ENCODE data around the gene FMN1.

FMN1 gene

DNA sequence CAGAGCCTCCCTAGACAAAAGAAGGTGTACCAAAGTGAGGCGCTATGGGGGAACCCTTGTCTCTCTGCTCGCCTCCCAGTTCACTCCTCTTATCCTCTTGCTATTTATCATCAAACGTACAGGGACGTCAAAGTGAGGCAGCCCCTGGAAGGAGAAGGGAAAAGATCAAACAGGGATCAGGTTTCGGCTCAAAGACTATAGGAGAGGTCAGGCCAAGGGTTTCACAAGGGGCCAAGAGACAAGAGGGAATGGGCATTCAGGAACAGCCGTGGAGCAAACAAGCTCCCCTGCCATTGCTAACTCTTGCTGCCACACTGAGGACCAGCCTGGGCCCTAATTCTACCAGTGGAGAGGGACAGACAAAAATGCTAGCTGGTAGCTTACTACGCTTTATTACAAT, 308.1 kb downstream of the FMN1 start:
- Histone ChIP-seq H3K9me3 (ENCODE audit: control insufficient read depth, insufficient read depth, low read depth, low read length) (no peaks in the 10 kb centered on the region), H3K4me3 (ENCODE audit: low read depth, low read length) (no peak overlapping the region), H3K4me1 (ENCODE audit: control insufficient read depth, insufficient read depth, low read length) (peaks cover 17% of the 10 kb centered on the region), H3K27ac (ENCODE audit: low read depth, low read length) (no peak overlapping the region), H3K9ac (ENCODE audit: low read length) (no peak overlapping the region), H3K36me3 (ENCODE audit: control insufficient read depth, insufficient read depth, low read length) (no peaks in the 10 kb centered on the region), H3K27me3 (ENCODE audit: control insufficient read depth, insufficient read depth, low read length) (no peaks in the 10 kb centered on the region)

DNA sequence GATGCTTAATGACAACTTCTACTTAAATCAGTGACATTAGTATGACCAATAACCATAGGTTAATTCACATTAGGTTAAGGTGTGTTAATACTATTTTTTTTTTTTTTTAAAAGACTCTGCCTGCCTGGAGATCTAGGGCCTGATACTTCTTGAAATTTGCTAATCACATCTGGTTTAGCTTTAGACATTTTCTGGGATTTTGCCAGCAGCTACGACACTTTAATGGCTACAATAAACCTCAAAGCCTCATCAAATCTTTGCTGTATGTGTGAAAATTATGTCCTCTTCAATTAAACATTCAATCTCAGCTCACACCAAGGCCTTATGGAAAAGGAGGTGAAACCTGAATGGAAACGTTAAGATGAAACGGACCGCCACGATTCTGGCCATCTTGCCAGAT, 308.8 kb downstream of the FMN1 start:
- Histone ChIP-seq H3K36me3 (ENCODE audit: control insufficient read depth, insufficient read depth, low read length) (no peaks in the 10 kb centered on the region), H3K27me3 (ENCODE audit: control insufficient read depth, insufficient read depth, low read length) (no peaks in the 10 kb centered on the region), H3K9me3 (ENCODE audit: control insufficient read depth, insufficient read depth, low read depth, low read length) (no peaks in the 10 kb centered on the region), H3K4me3 (ENCODE audit: low read depth, low read length) (no peak overlapping the region), H3K9ac (ENCODE audit: low read length) (no peak overlapping the region), H3K4me1 (ENCODE audit: control insufficient read depth, insufficient read depth, low read length) (peaks cover 17% of the 10 kb centered on the region), H3K27ac (ENCODE audit: low read depth, low read length) (no peak overlapping the region)

DNA sequence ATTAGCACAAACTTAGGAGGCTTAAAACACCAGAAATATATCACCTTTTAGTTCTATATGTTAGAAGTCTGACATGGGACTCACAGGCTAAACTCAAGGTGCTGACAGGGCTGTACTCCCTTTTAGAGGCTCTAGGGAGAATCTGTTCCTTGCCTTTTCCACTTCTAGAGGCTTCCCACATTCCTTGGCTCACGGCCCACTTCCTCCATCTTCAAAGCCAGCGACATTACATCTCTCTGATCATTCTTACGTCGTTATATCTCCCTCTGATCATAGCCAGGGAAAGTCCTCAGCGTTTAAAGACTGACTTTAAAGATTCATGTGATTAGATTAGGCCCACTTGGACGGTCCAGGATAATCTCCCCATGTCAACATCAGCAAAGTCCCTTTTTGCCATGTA, 310.4 kb downstream of the FMN1 start:
- no peaks in the 10 kb centered on the region for H3K9me3 ChIP-seq (ENCODE audit: control insufficient read depth, insufficient read depth, low read depth, low read length)
- no peak overlapping the region for H3K4me3 ChIP-seq (ENCODE audit: low read depth, low read length)
- H3K4me1 ChIP-seq (ENCODE audit: control insufficient read depth, insufficient read depth, low read length): peaks cover 17% of the 10 kb centered on the region
- no peak overlapping the region for H3K27ac ChIP-seq (ENCODE audit: low read depth, low read length)
- no peak overlapping the region for H3K9ac ChIP-seq (ENCODE audit: low read length)
- no peaks in the 10 kb centered on the region for H3K36me3 ChIP-seq (ENCODE audit: control insufficient read depth, insufficient read depth, low read length)
- no peaks in the 10 kb centered on the region for H3K27me3 ChIP-seq (ENCODE audit: control insufficient read depth, insufficient read depth, low read length)

DNA sequence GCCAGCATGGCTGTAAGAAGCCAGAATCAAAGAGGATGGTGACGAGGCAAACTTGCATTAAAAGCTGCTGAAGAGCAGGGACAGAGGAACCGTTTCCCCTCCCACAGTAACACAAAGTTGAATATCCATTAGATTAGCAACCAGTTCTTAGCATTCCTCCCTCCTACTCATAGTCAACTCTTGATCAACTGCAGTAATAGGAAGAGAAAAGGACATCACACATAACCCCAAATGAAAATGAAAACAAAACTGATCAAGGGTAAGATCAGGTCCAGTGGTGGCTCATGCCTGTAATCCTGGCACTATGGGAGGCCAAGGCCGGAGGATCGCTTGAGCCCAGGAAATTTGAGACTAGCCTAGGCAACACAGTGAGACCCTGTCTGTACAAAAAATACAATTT, 311.6 kb downstream of the FMN1 start:
- Histone ChIP-seq H3K4me3 (ENCODE audit: low read depth, low read length) (no peak overlapping the region), H3K4me1 (ENCODE audit: control insufficient read depth, insufficient read depth, low read length) (peaks cover 17% of the 10 kb centered on the region), H3K27me3 (ENCODE audit: control insufficient read depth, insufficient read depth, low read length) (no peaks in the 10 kb centered on the region), H3K36me3 (ENCODE audit: control insufficient read depth, insufficient read depth, low read length) (no peaks in the 10 kb centered on the region), H3K9ac (ENCODE audit: low read length) (no peak overlapping the region), H3K9me3 (ENCODE audit: control insufficient read depth, insufficient read depth, low read depth, low read length) (no peaks in the 10 kb centered on the region), H3K27ac (ENCODE audit: low read depth, low read length) (no peak overlapping the region)

DNA sequence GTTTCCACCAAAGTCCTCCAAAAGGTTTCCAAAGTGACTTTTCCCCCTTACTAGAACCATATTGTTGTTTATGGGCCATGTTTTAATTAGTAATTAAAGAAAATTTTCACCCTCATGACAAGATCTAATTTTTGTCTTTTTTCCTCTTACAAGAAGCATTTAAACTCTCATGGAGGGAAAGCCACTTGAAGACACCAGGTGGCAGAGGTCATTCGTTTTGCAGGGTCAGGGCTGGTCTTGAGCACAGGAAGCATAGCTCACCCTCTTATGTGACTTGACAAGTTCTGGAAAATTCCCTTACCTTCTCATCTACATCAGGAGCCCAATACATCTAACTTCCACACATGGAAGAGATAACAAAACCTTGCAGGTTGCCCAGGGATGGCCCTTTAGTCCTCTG, 313.0 kb downstream of the FMN1 start:
- no peak overlapping the region for H3K9ac ChIP-seq (ENCODE audit: low read length)
- H3K4me3 ChIP-seq (ENCODE audit: low read depth, low read length): no peak overlapping the region
- peaks cover 14% of the 10 kb centered on the region for H3K4me1 ChIP-seq (ENCODE audit: control insufficient read depth, insufficient read depth, low read length)
- H3K27ac ChIP-seq (ENCODE audit: low read depth, low read length): no peak overlapping the region
- no peaks in the 10 kb centered on the region for H3K9me3 ChIP-seq (ENCODE audit: control insufficient read depth, insufficient read depth, low read depth, low read length)
- H3K27me3 ChIP-seq (ENCODE audit: control insufficient read depth, insufficient read depth, low read length): no peaks in the 10 kb centered on the region
- no peaks in the 10 kb centered on the region for H3K36me3 ChIP-seq (ENCODE audit: control insufficient read depth, insufficient read depth, low read length)

DNA sequence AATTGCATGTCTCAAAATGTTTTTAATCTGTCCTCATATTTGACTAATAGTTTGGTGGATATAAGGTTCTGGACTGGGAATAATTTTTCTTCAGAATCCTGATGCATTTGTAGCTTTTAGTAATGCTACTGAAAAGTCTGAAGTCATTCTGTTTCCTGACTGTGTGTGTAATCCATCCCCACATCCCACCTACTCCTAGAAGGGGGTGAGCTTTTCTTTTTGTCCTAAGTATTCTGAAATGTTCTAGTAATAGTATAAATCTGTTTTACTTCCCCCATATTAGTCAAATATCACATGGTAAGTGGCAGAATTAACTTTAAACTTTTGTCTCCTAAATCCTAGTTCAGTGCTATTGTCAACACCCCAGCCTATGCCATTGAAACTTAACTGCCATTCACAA, 313.9 kb downstream of the FMN1 start:
- Histone ChIP-seq H3K4me1 (ENCODE audit: control insufficient read depth, insufficient read depth, low read length) (peaks cover 7% of the 10 kb centered on the region; the same call in 1 of the 2 replicates), H3K36me3 (ENCODE audit: control insufficient read depth, insufficient read depth, low read length) (no peaks in the 10 kb centered on the region), H3K27me3 (ENCODE audit: control insufficient read depth, insufficient read depth, low read length) (no peaks in the 10 kb centered on the region), H3K9me3 (ENCODE audit: control insufficient read depth, insufficient read depth, low read depth, low read length) (no peaks in the 10 kb centered on the region), H3K4me3 (ENCODE audit: low read depth, low read length) (no peak overlapping the region), H3K27ac (ENCODE audit: low read depth, low read length) (no peak overlapping the region), H3K9ac (ENCODE audit: low read length) (no peak overlapping the region)

DNA sequence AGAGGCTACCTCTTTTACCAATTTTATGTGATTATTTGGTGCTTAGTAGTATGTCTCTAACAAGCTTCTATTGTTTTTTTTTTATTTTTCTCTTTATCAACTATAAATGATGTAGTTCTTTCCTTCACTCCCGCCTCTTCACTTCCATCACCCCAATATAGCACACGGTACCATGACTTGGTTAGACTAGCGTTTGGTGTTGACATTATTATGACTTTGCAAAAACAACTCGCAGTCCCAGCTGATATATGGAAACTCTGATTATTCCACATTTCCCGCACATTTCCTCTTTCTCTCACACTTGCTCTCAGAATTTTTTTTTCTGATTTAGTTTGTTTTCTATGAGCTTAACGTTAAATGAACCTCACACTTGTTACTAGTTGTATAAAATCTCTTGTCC, 314.5 kb downstream of the FMN1 start:
- Histone ChIP-seq H3K9me3 (ENCODE audit: control insufficient read depth, insufficient read depth, low read depth, low read length) (no peaks in the 10 kb centered on the region), H3K9ac (ENCODE audit: low read length) (no peak overlapping the region), H3K27ac (ENCODE audit: low read depth, low read length) (no peak overlapping the region), H3K4me3 (ENCODE audit: low read depth, low read length) (no peak overlapping the region), H3K36me3 (ENCODE audit: control insufficient read depth, insufficient read depth, low read length) (no peaks in the 10 kb centered on the region), H3K4me1 (ENCODE audit: control insufficient read depth, insufficient read depth, low read length) (peaks cover 7% of the 10 kb centered on the region; the same call in 1 of the 2 replicates), H3K27me3 (ENCODE audit: control insufficient read depth, insufficient read depth, low read length) (no peaks in the 10 kb centered on the region)

DNA sequence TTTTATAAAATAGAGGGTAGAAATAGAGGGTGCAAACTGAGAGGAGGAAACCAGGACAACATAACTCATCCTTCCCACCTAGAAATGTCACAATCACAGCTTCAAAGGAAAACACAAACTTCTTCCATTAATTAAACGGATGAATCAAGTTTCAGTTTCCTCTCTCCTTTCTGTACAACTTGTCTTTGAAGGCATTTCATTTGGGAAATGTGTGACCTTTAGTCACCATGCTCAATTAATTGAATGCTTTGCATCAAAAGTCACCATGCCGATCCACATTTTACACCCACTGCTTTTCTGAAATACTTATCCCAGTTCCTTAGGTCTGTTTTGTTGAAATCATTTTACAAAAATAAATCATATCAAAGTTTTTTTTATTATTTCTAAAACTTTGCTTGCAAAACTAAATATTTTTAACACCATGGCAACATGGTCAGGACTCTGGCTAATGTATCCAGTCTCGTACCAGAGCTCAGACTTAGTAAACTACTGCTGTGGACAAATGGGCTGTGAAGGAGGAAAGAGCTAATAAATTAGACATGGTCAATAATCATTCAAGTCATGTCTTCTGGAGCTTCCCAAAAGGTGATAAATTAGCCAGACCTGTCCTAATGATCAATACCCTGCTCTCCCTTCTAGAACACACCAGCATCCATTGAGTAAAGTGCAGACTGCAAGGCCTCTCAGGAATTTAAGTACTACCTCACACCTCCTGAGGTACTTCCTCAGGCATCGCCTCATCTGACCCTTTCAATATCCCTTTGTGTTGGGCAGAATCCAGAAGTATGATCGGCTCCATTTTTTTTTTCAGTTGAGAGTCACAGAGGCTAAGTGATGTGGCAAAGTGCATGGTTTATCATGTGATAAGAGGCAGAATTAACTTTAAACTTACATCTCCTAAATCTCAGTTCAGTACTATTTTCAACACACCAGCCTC, 315.4 kb downstream of the FMN1 start:
- Histone ChIP-seq H3K9me3 (ENCODE audit: control insufficient read depth, insufficient read depth, low read depth, low read length) (no peaks in the 10 kb centered on the region), H3K4me3 (ENCODE audit: low read depth, low read length) (no peak overlapping the region), H3K4me1 (ENCODE audit: control insufficient read depth, insufficient read depth, low read length) (peaks cover 7% of the 10 kb centered on the region; the same call in 1 of the 2 replicates), H3K27me3 (ENCODE audit: control insufficient read depth, insufficient read depth, low read length) (no peaks in the 10 kb centered on the region), H3K36me3 (ENCODE audit: control insufficient read depth, insufficient read depth, low read length) (no peaks in the 10 kb centered on the region), H3K27ac (ENCODE audit: low read depth, low read length) (no peak overlapping the region), H3K9ac (ENCODE audit: low read length) (no peak overlapping the region)

DNA sequence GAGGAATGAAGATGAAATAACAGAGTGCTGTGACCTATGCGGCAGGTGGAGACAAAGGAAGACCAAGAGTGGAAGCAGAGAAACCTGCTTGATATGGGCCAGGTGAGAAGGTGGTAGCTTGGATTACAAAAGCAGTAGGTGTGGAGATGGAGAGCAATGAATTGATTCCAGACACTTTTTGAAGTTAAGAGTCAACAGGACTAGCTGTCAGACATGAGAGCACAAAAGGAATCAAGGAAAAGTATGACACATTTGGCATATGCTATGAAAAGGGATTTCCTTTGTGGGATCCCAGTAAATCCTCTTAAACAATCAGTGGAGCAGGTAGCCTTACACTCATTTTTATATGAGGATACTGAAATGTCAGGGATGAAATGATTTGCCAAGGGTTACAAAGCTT, 316.2 kb downstream of the FMN1 start:
- Histone ChIP-seq H3K36me3 (ENCODE audit: control insufficient read depth, insufficient read depth, low read length) (no peaks in the 10 kb centered on the region), H3K4me3 (ENCODE audit: low read depth, low read length) (no peak overlapping the region), H3K27me3 (ENCODE audit: control insufficient read depth, insufficient read depth, low read length) (no peaks in the 10 kb centered on the region), H3K27ac (ENCODE audit: low read depth, low read length) (no peak overlapping the region), H3K9me3 (ENCODE audit: control insufficient read depth, insufficient read depth, low read depth, low read length) (no peaks in the 10 kb centered on the region), H3K9ac (ENCODE audit: low read length) (no peak overlapping the region), H3K4me1 (ENCODE audit: control insufficient read depth, insufficient read depth, low read length) (peaks cover 7% of the 10 kb centered on the region; the same call in 1 of the 2 replicates)

DNA sequence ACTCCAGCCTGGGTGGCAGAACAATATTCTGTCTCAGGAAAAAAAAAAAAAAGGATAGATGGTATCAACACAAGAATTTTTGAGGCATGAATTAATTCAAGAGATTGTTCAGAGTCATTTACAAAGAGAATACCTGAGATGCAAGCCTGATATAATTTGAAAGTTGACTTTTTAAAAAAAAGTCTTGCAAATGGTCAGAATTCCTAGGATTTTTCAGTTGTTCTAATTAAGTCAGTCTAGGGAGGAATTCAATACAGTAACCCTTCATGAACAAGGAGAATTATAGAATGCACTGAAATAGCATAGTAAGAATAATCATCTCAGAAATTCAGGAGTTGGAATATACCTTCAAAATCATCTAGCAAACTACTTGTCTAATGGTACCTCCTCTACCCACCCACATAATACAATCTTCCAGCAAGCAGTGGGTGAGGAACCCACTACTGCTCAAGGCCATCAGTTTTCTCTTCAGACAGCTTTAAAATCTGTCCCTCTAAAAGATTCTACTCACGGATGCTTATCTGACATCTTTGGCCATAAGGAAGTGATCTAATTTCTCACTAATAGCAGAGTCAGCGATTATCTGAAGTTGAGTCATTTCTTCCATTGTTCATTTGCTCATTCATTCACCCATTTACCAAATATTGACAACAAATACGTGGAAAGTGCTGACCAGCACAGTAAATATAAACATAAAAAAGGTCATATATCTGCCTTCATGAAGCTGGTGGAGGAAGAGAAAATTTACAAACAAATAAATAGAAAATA, 317.1 kb downstream of the FMN1 start:
- no peaks in the 10 kb centered on the region for H3K36me3 ChIP-seq (ENCODE audit: control insufficient read depth, insufficient read depth, low read length)
- no peaks in the 10 kb centered on the region for H3K9me3 ChIP-seq (ENCODE audit: control insufficient read depth, insufficient read depth, low read depth, low read length)
- H3K4me1 ChIP-seq (ENCODE audit: control insufficient read depth, insufficient read depth, low read length): peaks cover 4% of the 10 kb centered on the region; the same call in 1 of the 2 replicates
- H3K27me3 ChIP-seq (ENCODE audit: control insufficient read depth, insufficient read depth, low read length): no peaks in the 10 kb centered on the region
- H3K27ac ChIP-seq (ENCODE audit: low read depth, low read length): no peak overlapping the region
- H3K4me3 ChIP-seq (ENCODE audit: low read depth, low read length): no peak overlapping the region
- H3K9ac ChIP-seq (ENCODE audit: low read length): no peak overlapping the region
